GM12801 (cell line): ENCODE data around the gene SUMO1.

Experiments
- CTCF ChIP-seq: IDR thresholded peaks from one replicate; pipeline ENCODE4 v1.5.1; 2011; ENCODE audit warnings: control low read depth; ENCODE audit not compliant: insufficient read length; ENCODE audit errors: extremely low read depth

SUMO1 gene

GRCh38 chr2:202238234-202239197, at the start of gene SUMO1:
TSS of gene SUMO1 (minus strand) at chr2:202238597. CDS start at chr2:202238451, 146 bp downstream.
- TF ChIP-seq CTCF = no peak

GRCh38 chr2:202286595-202286994, 48.2 kb upstream of the SUMO1 start:
- no peak for TF ChIP-seq CTCF

GRCh38 chr2:202278944-202279343, 40.5 kb upstream of the SUMO1 start:
- no peak for TF ChIP-seq CTCF

GRCh38 chr2:202278036-202278760, 39.8 kb upstream of the SUMO1 start:
- TF ChIP-seq CTCF = no peak

GRCh38 chr2:202270487-202270886, 32.1 kb upstream of the SUMO1 start:
- no peak for TF ChIP-seq CTCF

- TF ChIP-seq CTCF = no peak
Observed at GRCh38 chr2:202269585-202269984, 31.2 kb upstream of the SUMO1 start.

- no peak for TF ChIP-seq CTCF
Observed at GRCh38 chr2:202267495-202267894, 29.1 kb upstream of the SUMO1 start.
